GM12874 (cell line): ENCODE measurements around the gene CAMK2N1.

Experiments
- TF ChIP-seq, protein P1 (sequence below): IDR thresholded peaks from 2 replicates; pipeline ENCODE4 v1.5.1; 2011; ENCODE audit warnings: low read depth, mild to moderate bottlenecking, control low read depth, low read length, moderate library complexity; ENCODE audit not compliant: insufficient read depth

CAMK2N1 gene

DNA sequence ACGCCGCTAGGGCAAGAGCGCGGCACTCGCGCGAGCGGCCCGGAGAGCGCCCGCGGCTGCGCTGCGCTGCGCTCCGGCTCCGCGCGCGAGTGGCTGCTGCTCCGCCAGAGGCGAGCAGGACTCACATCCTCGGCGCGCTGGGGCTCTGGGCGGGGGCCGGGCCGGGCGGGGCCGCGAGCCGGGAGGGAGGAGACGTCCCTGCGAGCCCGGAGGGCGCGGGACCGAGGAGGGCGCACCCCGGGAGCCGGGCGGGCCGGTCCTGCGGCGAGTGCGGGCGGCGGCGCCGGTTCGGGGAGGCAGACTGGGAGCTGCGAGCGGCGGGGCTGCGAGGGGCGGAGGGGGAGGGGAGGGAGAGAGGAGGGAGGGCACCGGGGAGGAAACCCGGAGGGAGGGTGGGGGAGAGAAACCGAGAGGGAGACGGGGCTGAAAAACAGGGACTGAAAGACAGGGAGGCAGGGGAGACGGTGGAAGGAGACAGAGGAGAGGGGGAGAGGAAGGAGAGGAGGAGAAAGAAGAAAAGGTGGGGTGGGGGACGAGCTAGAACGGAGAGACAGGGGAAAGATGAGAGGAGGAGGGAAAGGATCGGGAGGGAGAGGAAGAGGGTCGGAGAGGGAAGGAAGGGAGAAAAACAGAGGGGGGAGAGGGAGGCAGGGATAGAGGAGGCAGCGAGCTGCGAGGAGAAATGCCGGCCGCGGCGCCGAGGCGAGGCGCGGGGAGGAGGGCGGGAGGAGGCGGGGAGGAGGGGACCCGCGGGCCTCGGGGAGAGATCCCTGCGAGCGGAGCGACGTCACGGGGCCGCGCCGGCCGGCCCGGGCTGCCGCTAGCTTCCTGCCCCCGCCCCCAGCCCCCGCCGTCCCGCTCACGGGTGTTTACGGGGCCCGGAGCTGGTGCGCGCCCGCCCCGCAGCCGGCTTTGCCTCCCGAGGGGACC, at the start of gene CAMK2N1:
CAMK2N1 (minus strand) TSS at position 684 of the 930 bp plus-strand sequence. CDS start 831 bp downstream, outside the sequence.
- TF ChIP-seq, protein P1, sequence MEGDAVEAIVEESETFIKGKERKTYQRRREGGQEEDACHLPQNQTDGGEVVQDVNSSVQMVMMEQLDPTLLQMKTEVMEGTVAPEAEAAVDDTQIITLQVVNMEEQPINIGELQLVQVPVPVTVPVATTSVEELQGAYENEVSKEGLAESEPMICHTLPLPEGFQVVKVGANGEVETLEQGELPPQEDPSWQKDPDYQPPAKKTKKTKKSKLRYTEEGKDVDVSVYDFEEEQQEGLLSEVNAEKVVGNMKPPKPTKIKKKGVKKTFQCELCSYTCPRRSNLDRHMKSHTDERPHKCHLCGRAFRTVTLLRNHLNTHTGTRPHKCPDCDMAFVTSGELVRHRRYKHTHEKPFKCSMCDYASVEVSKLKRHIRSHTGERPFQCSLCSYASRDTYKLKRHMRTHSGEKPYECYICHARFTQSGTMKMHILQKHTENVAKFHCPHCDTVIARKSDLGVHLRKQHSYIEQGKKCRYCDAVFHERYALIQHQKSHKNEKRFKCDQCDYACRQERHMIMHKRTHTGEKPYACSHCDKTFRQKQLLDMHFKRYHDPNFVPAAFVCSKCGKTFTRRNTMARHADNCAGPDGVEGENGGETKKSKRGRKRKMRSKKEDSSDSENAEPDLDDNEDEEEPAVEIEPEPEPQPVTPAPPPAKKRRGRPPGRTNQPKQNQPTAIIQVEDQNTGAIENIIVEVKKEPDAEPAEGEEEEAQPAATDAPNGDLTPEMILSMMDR = no peak

DNA sequence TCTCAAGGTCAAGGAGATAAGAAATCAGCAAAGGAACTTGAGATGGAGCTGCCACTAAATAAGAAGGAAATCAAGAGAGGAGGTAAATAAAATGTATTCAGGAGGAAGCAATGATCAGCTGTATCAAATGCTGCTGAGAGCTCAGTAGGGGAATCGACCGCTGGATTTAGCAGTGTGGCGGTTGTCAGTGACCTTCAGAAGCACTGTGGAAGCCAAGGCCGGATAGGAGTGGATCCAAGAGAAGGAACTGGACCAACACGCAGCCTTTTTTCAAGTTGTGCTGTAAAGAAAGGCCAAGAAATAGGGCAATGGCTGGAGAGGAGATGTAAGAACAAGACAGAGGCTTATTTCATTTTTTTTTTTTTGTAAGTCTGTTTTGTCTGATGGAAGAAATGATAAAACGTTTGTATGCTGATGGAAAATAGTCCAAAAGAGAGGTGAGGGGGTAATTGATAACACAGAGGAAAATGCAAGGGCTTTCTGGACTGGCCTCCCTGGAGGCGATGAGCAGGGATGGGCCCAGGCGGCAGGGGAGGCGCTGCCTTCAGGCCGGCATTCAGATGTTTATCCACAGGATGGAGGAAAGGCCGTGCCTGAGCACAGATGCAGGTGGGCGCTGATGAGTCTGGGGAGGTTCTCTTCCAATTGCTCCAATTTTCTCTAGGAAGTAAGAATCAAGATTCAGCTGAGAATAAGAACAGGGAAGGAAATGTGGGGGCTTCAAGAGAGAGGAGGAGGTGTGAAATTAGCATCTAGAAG, 48.8 kb upstream of the CAMK2N1 start:
- TF ChIP-seq, protein P1 = no peak

DNA sequence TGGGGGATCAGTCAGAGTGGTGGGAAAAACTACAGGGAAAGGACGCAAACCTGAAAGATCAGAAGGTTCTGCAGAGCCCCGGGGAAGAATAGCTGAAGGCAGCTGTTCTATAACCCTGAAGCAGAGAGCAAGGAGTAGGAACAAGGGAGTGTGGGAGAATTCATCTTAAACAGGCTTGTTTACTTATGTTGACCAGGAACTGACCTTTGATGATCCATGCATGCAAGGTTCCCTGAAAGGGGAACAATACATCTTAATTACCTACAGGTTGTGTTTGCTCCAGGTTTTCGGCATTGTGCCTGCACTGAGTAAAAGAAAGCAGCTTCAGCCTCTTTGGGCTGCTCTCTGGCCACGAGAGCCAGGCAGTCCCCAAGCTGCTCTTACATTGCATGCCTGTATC, 47.6 kb upstream of the CAMK2N1 start:
- TF ChIP-seq, protein P1 = no peak

DNA sequence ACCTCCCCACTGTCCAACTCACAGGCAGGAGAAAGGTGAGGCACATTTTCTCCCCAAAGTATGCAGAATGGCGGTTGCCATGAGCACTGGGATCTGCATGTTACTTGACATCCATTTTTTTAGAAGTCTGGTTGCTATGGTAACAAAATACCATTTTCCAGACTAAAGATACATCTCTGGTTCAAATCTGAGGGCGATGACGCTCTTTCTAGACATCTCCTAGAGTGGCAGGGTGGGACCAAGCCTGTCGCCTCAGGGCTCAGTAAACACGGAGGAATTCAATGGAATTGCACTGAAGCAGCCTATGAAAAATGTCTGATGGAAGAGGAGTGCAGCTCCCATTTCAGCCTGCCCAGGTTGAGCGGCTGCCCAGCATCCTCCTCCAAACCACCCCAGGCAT, 44.9 kb upstream of the CAMK2N1 start:
- TF ChIP-seq, protein P1 = no peak

DNA sequence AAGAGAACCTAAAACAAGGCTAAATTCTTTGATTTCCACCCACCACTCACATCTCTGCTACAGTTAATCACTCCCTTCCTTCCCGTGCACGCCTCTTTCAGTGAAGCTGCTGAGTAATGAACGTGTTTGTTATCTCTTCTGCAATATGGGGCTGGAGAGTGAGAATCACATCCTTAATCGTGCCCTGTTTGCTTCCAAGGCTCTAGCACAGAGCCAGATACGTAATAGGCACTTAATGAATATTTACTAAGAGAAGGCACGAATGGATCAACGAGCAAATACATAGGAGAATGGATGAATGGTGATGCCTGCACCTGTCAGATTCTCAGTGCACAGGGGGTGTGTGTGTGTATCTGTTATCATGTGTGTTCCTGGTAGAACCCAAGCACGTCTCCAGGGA, 44.3 kb upstream of the CAMK2N1 start:
- TF ChIP-seq, protein P1 = no peak

DNA sequence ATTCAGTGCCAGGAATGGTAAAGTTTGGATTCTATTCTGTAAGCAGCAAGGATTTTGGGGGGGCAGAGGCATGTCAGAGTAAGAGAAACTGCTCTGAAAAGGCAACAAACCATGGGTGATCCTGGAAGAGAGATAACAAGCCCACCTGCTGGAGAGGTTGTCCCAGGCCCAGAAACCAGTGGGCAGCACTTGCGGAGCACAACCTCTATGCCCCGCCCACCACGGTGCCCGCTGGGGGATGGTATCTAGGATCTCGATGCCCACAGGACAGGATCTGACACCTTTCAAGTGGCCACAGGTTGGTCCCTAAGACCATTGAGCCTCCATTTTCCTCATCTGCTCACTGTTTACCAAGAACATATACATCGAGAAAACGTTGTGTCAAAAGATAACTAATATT, 42.2 kb upstream of the CAMK2N1 start:
- TF ChIP-seq, protein P1 = no peak

DNA sequence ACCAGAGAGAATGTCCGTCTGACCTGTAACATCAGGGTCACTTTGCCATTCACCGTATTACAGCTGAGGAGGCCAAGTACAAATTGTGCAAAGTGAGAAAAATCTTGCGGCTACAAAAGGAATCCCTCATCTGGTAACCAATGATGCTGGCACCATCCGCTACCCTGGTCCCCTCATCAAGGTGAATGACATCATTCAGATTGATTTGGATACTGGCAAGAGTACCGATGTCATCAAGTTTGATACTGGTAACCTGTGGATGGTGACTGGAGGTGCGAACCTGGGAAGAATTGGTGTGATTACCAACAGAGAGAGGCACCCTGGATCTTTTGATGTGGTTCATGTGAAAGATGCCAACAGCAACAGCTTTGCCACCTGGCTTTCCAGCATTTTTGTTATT, 40.3 kb upstream of the CAMK2N1 start:
- TF ChIP-seq, protein P1 = no peak
